Ovary (tissue), 9 donors: Measurements from ENCODE around the gene WDR7. TPM values are rescaled to one million over a fixed set of nuclear protein-coding genes. Genes with fewer than 3 reads are reported as not detected.

Source experiments
- DNase-seq, 5 donors: peaks; one replicate each; pipeline ENCODE4 v3.0.0-alpha.2; 2019 to 2020
- H3K27ac ChIP-seq, 2 donors: fragments of 200-600 bp; one replicate each; pipeline versions ENCODE4 v1.5.1 to v1.8.0; 2019 to 2022
- H3K27me3 ChIP-seq: fragments of 200-600 bp; one replicate; pipeline ENCODE4 v1.8.0; 2022
- H3K36me3 ChIP-seq: fragments of 200-600 bp; sonication (generic); one replicate; pipeline ENCODE4 v1.5.1; 2019
- H3K4me1 ChIP-seq: one replicate; pipeline ENCODE4 v1.8.1; 2013; ENCODE audit warnings: mild to moderate bottlenecking, moderate library complexity; ENCODE audit not compliant: insufficient read depth
- H3K4me3 ChIP-seq: fragments of 200-600 bp; sonication (generic); one replicate; pipeline ENCODE4 v1.5.1; 2017
- H3K9me3 ChIP-seq, 2 donors: fragments of 200-600 bp in 1 of 2; sonication (generic) in 1 of 2; one replicate each; pipeline versions ENCODE4 v1.5.1 to v1.8.1; 2013 to 2019; ENCODE audit warnings: mild to moderate bottlenecking in 1 of 2, moderate library complexity in 1 of 2
- EP300 ChIP-seq: sonication (generic); formaldehyde crosslinking; IDR thresholded peaks from one replicate; pipeline ENCODE4 v1.6.1; 2017; ENCODE audit warnings: antibody characterized with exemption
- POLR2A ChIP-seq: fragments of 450-650 bp; IDR thresholded peaks from one replicate; pipeline ENCODE4 v1.6.1; 2017; ENCODE audit warnings: antibody characterized with exemption, mild to moderate bottlenecking, moderate library complexity
- WGBS, 3 donors: extraction: QIAGEN DNeasy Blood & Tissue Kit in 1 of 3; methylation state at CpG; one replicate each; pipeline versions ENCODE4 v1.1.5 to v1.1.7; 2013 to 2017; 5-methylcytosine and 5-hydroxymethylcytosine counted together
- intact Hi-C, 4 donors: fragments of 100-400 bp; cut with DNase I; formaldehyde crosslinking; loops; one replicate each; pipeline versions ENCODE4 v1.11.0 to v1.15.1; 2022 to 2023
- polyA plus RNA-seq, 2 donors: library from polyadenylated mRNA; stranded (reverse); fragments of 200-250 nt in 1 of 2; fragments of 350-450 nt in 1 of 2; fragmentation: Illumina TruSeq in 1 of 2; extraction: RNeasy Lipid Tissue Mini Kit (QIAGEN cat#74804) in 1 of 2; gene quantifications; one replicate each; pipeline ENCODE4 v1.2.3, GENCODE V29; 2013 to 2014
- total RNA-seq, 7 donors: library from RNA; depleted of rRNA in 2 of 7; stranded (reverse); fragments of >200 nt in 2 of 7; fragmentation: NEBNext Ultra II Directional in 3 of 7; extraction: Animal tissue kit (Norgen Biotek cat#: 25700) in 3 of 7; gene quantifications; one replicate each; pipeline versions ENCODE4 v1.1.0 to v1.2.4, GENCODE V29; 2016 to 2023
- TF ChIP-seq, protein P1 (sequence below), 3 donors: fragments of 450-650 bp in 2 of 3; fragments of 200-600 bp in 1 of 3; IDR thresholded peaks; one replicate each; pipeline versions ENCODE4 v1.5.1 to v1.8.0; 2016 to 2022; ENCODE audit warnings: antibody characterized with exemption in 3 of 3, mild to moderate bottlenecking in 1 of 3
- donor health status: DM: no; HTN: no; CAD: no; lungs with moderate emphysema.
- donor health status: DM: no; HTN: no; CAD: no.
- donor health status: Bipolar disorder and iron deficiency.
- donor health status: DM: yes; HTN: yes; CAD: no.
- donor health status: DM: no; HTN: no; CAD: no.
- donor health status: DM: yes; HTN: yes; CAD: no.

Gene WDR7
- total and polyA plus RNA-seq, 9 donors = 4.8 to 29.1 (median 24.7) TPM

DNA sequence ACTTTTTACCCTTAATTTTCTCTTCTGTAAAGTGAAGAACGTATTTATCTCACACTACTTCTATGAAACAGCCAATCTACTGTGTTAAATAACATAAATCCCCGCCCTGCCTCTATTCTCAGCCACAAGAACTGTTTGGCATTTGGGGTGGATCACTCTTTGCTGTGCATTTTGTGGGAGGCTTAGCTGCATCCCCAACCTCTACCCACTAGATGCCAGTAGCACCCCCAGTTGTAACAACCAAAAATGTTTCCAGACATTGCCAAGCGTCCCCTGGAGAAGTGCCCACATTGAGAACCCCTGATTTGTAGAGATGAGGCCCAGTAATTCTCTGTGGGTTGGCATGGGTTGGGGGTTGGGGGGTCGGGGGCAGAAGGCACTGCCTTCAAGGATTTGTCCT lies 401.0 kb downstream of the WDR7 start:
- H3K4me1 ChIP-seq = no peaks in the 10 kb centered on the region
- TF ChIP-seq EP300 (no peak), POLR2A (no peak)
- TF ChIP-seq, protein P1, sequence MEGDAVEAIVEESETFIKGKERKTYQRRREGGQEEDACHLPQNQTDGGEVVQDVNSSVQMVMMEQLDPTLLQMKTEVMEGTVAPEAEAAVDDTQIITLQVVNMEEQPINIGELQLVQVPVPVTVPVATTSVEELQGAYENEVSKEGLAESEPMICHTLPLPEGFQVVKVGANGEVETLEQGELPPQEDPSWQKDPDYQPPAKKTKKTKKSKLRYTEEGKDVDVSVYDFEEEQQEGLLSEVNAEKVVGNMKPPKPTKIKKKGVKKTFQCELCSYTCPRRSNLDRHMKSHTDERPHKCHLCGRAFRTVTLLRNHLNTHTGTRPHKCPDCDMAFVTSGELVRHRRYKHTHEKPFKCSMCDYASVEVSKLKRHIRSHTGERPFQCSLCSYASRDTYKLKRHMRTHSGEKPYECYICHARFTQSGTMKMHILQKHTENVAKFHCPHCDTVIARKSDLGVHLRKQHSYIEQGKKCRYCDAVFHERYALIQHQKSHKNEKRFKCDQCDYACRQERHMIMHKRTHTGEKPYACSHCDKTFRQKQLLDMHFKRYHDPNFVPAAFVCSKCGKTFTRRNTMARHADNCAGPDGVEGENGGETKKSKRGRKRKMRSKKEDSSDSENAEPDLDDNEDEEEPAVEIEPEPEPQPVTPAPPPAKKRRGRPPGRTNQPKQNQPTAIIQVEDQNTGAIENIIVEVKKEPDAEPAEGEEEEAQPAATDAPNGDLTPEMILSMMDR (IDR thresholded peaks at IDR 0.05) = no peak
- no peaks in the 10 kb centered on the region for H3K27me3 ChIP-seq
- intact Hi-C loops = no loop called here
- H3K27ac ChIP-seq = no peak overlapping the region
- DNase-seq = no peak
- no peaks in the 10 kb centered on the region for H3K9me3 ChIP-seq
- 71 to 85% (median 77%) methylated on average over 4 of the region's 4 CpGs for WGBS, 3 donors
- H3K4me3 ChIP-seq = no peak overlapping the region
- no peaks in the 10 kb centered on the region for H3K36me3 ChIP-seq

DNA sequence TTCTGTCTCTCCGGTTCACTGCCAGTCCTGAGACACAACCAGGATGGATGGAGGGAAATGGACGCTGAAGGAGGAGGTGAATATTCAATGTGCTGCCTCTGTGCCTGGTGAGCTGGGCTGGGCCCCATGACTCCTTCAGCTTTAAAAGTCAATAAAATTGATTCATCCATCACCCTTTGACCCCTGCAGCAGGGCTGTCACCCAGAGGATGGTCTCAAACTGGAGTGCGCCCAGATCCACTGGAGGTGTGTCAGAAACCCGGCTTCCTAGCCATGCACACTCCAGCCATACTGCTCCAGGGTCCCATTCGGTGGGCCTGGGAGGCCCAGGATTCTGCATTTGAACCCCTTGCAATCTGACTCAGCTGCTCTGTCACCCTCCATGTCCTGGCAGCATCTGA lies 401.6 kb downstream of the WDR7 start:
- H3K27me3 ChIP-seq = no peaks in the 10 kb centered on the region
- H3K4me1 ChIP-seq = no peaks in the 10 kb centered on the region
- 66 to 75% (median 66%) methylated on average over 5 of the region's 5 CpGs for WGBS, 3 donors
- H3K9me3 ChIP-seq = no peaks in the 10 kb centered on the region
- DNase-seq = no peak
- no peak overlapping the region for H3K27ac ChIP-seq
- no peak for TF ChIP-seq POLR2A
- TF ChIP-seq, protein P1 (IDR thresholded peaks at IDR 0.05) = no peak
- TF ChIP-seq EP300 = no peak
- H3K4me3 ChIP-seq = no peak overlapping the region
- intact Hi-C loops = no loop called here
- H3K36me3 ChIP-seq = no peaks in the 10 kb centered on the region

DNA sequence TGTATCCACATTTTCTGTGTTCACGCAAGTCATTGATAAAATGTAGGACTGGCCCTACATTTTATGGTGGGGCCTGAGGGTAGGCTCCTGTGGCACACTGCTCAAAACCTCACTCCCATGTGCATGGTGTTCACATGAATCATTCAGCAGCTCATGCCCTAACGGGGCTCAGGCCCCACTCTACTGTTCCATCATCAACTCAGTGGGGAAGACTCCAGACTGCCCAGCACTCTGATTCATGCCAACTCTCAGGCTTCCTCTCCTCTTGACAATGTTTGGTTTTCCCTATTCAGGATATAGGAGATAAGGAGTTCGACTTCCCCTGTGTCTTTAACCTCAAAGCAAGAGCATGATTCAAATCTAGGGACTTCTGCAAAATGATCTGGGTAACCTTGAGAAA lies 403.7 kb downstream of the WDR7 start:
- DNase-seq = no peak
- intact Hi-C loops = no loop called here
- Histone ChIP-seq H3K4me1 (no peaks in the 10 kb centered on the region), H3K4me3 (no peak overlapping the region), H3K9me3 (no peaks in the 10 kb centered on the region), H3K27me3 (no peaks in the 10 kb centered on the region), H3K36me3 (no peaks in the 10 kb centered on the region), H3K27ac (no peak overlapping the region)
- WGBS, 3 donors = 68 to 82% (median 77%) methylated on average over 3 of the region's 3 CpGs
- TF ChIP-seq, protein P1 (IDR thresholded peaks at IDR 0.05) = no peak

DNA sequence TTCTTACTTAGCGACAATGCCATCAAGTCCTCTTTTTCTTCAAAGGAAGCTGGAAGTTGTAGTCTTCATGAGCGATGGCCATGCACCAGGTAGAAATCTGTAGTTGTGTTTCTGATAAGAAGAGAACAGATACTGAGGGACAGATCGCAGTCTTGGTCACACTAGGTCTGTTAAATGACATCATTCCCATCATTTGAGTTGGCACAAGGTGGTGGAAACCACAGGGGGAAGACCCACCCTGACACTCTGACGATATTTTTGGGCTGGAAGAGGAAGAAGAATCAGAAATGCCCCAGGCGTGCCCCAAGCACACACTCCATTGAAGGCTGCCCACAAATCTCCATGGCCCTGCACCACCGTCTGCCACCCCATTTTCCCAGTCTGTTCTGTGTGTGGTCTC lies 406.7 kb downstream of the WDR7 start:
- Histone ChIP-seq H3K4me3 (no peak overlapping the region), H3K4me1 (no peaks in the 10 kb centered on the region), H3K27me3 (no peaks in the 10 kb centered on the region), H3K36me3 (no peaks in the 10 kb centered on the region), H3K27ac (no peak overlapping the region), H3K9me3 (no peaks in the 10 kb centered on the region)
- DNase-seq = no peak
- 88 to 93% (median 89%) methylated on average over 6 of the region's 6 CpGs for WGBS, 3 donors
- no peak for TF ChIP-seq POLR2A
- TF ChIP-seq, protein P1 (IDR thresholded peaks at IDR 0.05) = no peak
- no peak for TF ChIP-seq EP300
- intact Hi-C loops = no loop called here

DNA sequence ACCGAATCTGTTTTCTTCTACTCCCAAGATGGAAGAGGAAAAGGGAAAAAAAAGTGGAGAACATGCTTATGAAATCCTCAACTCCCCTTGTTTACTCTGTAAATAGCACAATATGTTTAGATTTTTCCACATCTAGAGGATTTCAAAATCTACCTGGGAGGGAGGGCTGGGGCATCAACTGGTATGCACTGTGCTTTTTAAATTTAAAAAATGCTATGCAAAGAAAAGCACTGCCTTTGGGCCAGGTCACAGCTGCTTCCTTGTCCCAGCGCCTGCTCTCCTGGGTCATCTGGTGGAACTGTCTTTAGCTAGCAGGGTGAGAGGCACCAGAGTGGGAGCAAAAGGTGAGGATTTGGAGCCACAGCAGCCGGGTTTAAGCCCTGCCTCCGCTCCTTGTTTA lies 407.6 kb downstream of the WDR7 start:
- 66 to 73% (median 68%) methylated on average over 4 of the region's 4 CpGs for WGBS, 3 donors
- no peak overlapping the region for H3K4me3 ChIP-seq
- H3K36me3 ChIP-seq = no peaks in the 10 kb centered on the region
- DNase-seq = no peak
- TF ChIP-seq, protein P1 (IDR thresholded peaks at IDR 0.05) = no peak
- TF ChIP-seq EP300 (no peak), POLR2A (no peak)
- intact Hi-C loops = no loop called here
- H3K4me1 ChIP-seq = no peaks in the 10 kb centered on the region
- no peaks in the 10 kb centered on the region for H3K27me3 ChIP-seq
- no peak overlapping the region for H3K27ac ChIP-seq
- no peaks in the 10 kb centered on the region for H3K9me3 ChIP-seq
